ENCODE data around the gene KIF13A.

The KIF13A gene

DNA sequence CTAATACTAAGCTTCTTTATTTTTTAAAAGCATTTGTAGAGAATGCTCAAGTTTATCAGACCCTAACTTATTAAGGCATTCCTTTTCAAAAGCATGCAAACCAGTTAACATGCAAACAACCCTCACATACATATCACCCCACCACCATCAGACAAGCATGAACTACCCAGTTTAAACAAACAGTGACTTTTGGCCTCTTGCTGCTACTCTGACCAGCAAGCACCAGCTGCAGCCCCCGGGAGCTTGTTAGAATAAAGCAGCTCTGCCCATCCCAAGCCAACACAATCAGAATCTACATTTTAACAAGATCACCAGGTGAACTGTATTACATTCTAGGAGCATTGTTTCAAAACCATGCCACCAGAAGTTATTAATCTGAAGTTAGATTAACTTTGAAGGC is 274.9 kb downstream of the KIF13A start:
- DNase-seq: no peak

DNA sequence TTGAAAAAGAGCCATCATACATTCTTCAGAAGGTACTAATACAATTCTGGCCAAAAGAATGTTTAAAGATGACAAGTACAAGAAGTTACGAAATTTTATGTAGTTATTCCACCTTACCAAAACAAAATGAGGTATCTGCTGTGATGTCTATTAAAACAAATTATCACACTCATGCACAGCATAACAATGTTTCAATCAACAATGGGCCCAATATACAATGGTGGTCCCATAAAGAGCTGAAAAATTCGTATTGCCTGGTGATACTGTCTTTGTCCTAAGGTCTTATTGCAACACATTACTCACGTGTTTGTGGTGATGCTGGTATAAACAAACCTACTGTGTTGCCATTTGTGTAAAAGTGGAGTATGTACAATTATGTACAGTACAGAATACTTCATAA is 277.1 kb downstream of the KIF13A start:
- DNase-seq: no peak

DNA sequence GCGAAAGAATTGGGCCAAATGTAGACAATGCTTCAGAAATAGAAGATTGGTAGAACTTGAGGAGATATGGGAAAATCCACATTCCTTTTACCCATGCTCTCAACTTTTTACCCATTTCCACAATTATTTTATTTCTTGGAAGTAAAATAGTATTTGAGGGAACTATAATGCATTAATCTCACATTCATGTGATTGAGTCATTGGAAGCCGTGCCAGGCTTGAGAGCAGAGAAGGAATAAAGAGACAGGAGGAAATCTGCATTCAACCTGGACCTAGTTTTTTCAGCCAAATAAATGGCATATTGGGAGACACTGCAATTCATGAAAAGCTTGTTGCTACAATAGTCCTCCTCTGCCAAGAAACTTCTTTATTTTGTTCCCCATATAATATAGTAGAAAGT is 278.0 kb downstream of the KIF13A start:
- no peak for DNase-seq
